ENCODE data around the gene HOXB4.

HOXB4 gene

GRCh38 chr17:48608494-48608834, 30.3 kb upstream of the HOXB4 start:
- TF ChIP-seq TAF1 (IDR thresholded peaks at IDR 0.05; ENCODE audit: borderline replicate concordance, insufficient read depth, low read length): no peak
- TF ChIP-seq FOXP2 (optimal IDR thresholded peaks at IDR 0.05; ENCODE audit: borderline replicate concordance, extremely low read depth, extremely low read length, insufficient read depth): no peak
- no peak for TF ChIP-seq POLR2AphosphoS5 (IDR thresholded peaks at IDR 0.05; ENCODE audit: low read depth, low read length)
- no peak for TF ChIP-seq SIN3A (IDR thresholded peaks at IDR 0.05; ENCODE audit: borderline replicate concordance, insufficient read depth, low read length)
- no peak for TF ChIP-seq REST (IDR thresholded peaks at IDR 0.05; ENCODE audit: insufficient read depth in 1 of 2, low read depth in 2 of 2, low read length in 2 of 2)

- TF ChIP-seq FOXP2 (optimal IDR thresholded peaks at IDR 0.05; ENCODE audit: borderline replicate concordance, extremely low read depth, extremely low read length, insufficient read depth) (no peak), SIN3A (IDR thresholded peaks at IDR 0.05; ENCODE audit: borderline replicate concordance, insufficient read depth, low read length) (no peak), POLR2AphosphoS5 (IDR thresholded peaks at IDR 0.05; ENCODE audit: low read depth, low read length) (no peak), REST (IDR thresholded peaks at IDR 0.05; ENCODE audit: insufficient read depth in 1 of 2, low read depth in 2 of 2, low read length in 2 of 2) (no peak), TAF1 (IDR thresholded peaks at IDR 0.05; ENCODE audit: borderline replicate concordance, insufficient read depth, low read length) (no peak)
These were observed 28.9 kb upstream of the HOXB4 start for GRCh38 chr17:48606892-48607614.

GRCh38 chr17:48605991-48606891, 28.1 kb upstream of the HOXB4 start:
- TF ChIP-seq POLR2AphosphoS5 (IDR thresholded peaks at IDR 0.05; ENCODE audit: low read depth, low read length): no peak
- TF ChIP-seq SIN3A (IDR thresholded peaks at IDR 0.05; ENCODE audit: borderline replicate concordance, insufficient read depth, low read length): no peak
- TF ChIP-seq TAF1 (IDR thresholded peaks at IDR 0.05; ENCODE audit: borderline replicate concordance, insufficient read depth, low read length): no peak

GRCh38 chr17:48605409-48605919, 27.3 kb upstream of the HOXB4 start:
- TF ChIP-seq TAF1 (IDR thresholded peaks at IDR 0.05; ENCODE audit: borderline replicate concordance, insufficient read depth, low read length) (no peak), POLR2AphosphoS5 (IDR thresholded peaks at IDR 0.05; ENCODE audit: low read depth, low read length) (no peak), REST (IDR thresholded peaks at IDR 0.05; ENCODE audit: insufficient read depth in 1 of 2, low read depth in 2 of 2, low read length in 2 of 2) (no peak), SIN3A (IDR thresholded peaks at IDR 0.05; ENCODE audit: borderline replicate concordance, insufficient read depth, low read length) (no peak), FOXP2 (optimal IDR thresholded peaks at IDR 0.05; ENCODE audit: borderline replicate concordance, extremely low read depth, extremely low read length, insufficient read depth) (no peak)

GRCh38 chr17:48604770-48605329, 26.7 kb upstream of the HOXB4 start, which contains the start of gene HOXB6:
Gene HOXB6, minus strand, starts transcription at chr17:48604986. Its CDS starts 6,836 bp downstream, at chr17:48598150.
- TF ChIP-seq POLR2AphosphoS5 (IDR thresholded peaks at IDR 0.05; ENCODE audit: low read depth, low read length) (no peak), REST (IDR thresholded peaks at IDR 0.05; ENCODE audit: insufficient read depth in 1 of 2, low read depth in 2 of 2, low read length in 2 of 2) (no peak), FOXP2 (optimal IDR thresholded peaks at IDR 0.05; ENCODE audit: borderline replicate concordance, extremely low read depth, extremely low read length, insufficient read depth) (no peak), SIN3A (IDR thresholded peaks at IDR 0.05; ENCODE audit: borderline replicate concordance, insufficient read depth, low read length) (no peak), TAF1 (IDR thresholded peaks at IDR 0.05; ENCODE audit: borderline replicate concordance, insufficient read depth, low read length) (no peak)
